K562 (cell line): ENCODE results near the gene DLGAP3. TPM values are rescaled to one million over a fixed set of nuclear protein-coding genes. Genes with fewer than 3 reads are reported as not detected.
"Not testable (repeated sequence)": the region's sequence is repeated elsewhere in the genome, so short reads cannot be mapped to it uniquely, and the experiment has no call there.

ENCODE experiments used
- ATAC-seq: fragments of 200-7000 bp; cut with Tn5 transposase; 3 replicates; pipeline ENCODE4 v1.9.1; 2020; ENCODE audit warnings: moderate library complexity
- BruUV-seq: library from RNA; stranded (reverse); fragments of 400-500 nt; replicated peaks from 2 replicates; lab custom pipeline; 2021; lab: Mats Ljungman, UMichigan
- CTCF ChIA-PET: fragments of 300-600 bp; formaldehyde crosslinking; extraction: SDS; loops from one replicate; lab custom pipeline; 2021; ENCODE audit warnings: low intra/inter-chr PET ratio; lab: Yijun Ruan, JAX
- POLR2A ChIA-PET: fragments of 300-600, 350-650 bp; sonication (Branson Sonifier 250); formaldehyde crosslinking; extraction: SDS; loops from one replicate; lab custom pipeline; 2021; ENCODE audit warnings: antibody characterized with exemption, inconsistent platforms; lab: Yijun Ruan, JAX
- DNase-seq, 4 experiments: peaks; one replicate each; pipeline versions ENCODE4 v3.0.0 to v3.0.0-alpha.2; 2011 to 2018; ENCODE audit warnings: low spot score in 3 of 4, mixed read lengths in 3 of 4; ENCODE audit errors: extremely low read depth in 1 of 4
- FAIRE-seq: peaks from 2 replicates; lab custom pipeline; 2011; peaks lifted over from hg19 to GRCh38; lab: Jason Lieb, UNC
- H2AFZ ChIP-seq: 2 replicates; pipeline ENCODE4 v1.6.0; 2011; ENCODE audit warnings: low read depth, low read length, control low read depth, inconsistent platforms
- H3K27ac ChIP-seq: fragments of 200-600 bp; 3 replicates; pipeline ENCODE4 v1.8.0; 2011; ENCODE audit warnings: low read depth, mild to moderate bottlenecking, control low read depth, inconsistent platforms, low read length, moderate library complexity, mixed read lengths; ENCODE audit errors: extremely low read depth
- H3K27me3 ChIP-seq, 2 experiments: fragments of 300-600 bp in 1 of 2; 2 replicates in 1 of 2; 3 replicates in 1 of 2; pipeline versions ENCODE4 v1.6.0 to v1.8.0; 2011; ENCODE audit warnings: inconsistent platforms in 2 of 2, low read length in 2 of 2, mild to moderate bottlenecking in 1 of 2, mixed read lengths in 1 of 2, moderate library complexity in 1 of 2; ENCODE audit not compliant: control insufficient read depth in 2 of 2, insufficient read depth in 2 of 2
- H3K36me3 ChIP-seq: fragments of 300-600 bp; 3 replicates; pipeline ENCODE4 v1.8.0; 2011; ENCODE audit warnings: mild to moderate bottlenecking, low read length, inconsistent platforms; ENCODE audit not compliant: control insufficient read depth, insufficient read depth
- H3K4me1 ChIP-seq, 2 experiments: fragments of 200-600 bp in 1 of 2; replicated peaks in 1 of 2; 2 replicates in 1 of 2; 3 replicates in 1 of 2; pipeline versions ENCODE4 v1.5.1 to v1.8.0; 2011; ENCODE audit warnings: inconsistent platforms in 2 of 2, low read length in 2 of 2, mild to moderate bottlenecking in 1 of 2, mixed read lengths in 1 of 2, moderate library complexity in 1 of 2; ENCODE audit not compliant: control insufficient read depth in 2 of 2, insufficient read depth in 2 of 2
- H3K4me2 ChIP-seq: 2 replicates; pipeline ENCODE4 v1.6.1; 2011; ENCODE audit warnings: low read length, control low read depth, inconsistent platforms, mixed read lengths; ENCODE audit not compliant: insufficient read depth
- H3K4me3 ChIP-seq: fragments of 200-600 bp; sonication (generic), shearing (Covaris generic); 2 replicates; pipeline ENCODE4 v1.5.1; 2016; ENCODE audit warnings: control low read depth, inconsistent platforms
- H3K79me2 ChIP-seq: fragments of 200-600 bp; 3 replicates; pipeline ENCODE4 v1.8.0; 2011; ENCODE audit warnings: low read length, inconsistent platforms; ENCODE audit not compliant: control insufficient read depth, insufficient read depth
- H3K9ac ChIP-seq, 2 experiments: 2 replicates each; pipeline versions ENCODE4 v1.6.0 to v1.6.1; 2011; ENCODE audit warnings: low read depth in 2 of 2, low read length in 2 of 2, control low read depth in 1 of 2, inconsistent platforms in 1 of 2, mild to moderate bottlenecking in 1 of 2, mixed read lengths in 1 of 2; ENCODE audit not compliant: insufficient read depth in 1 of 2
- H3K9me1 ChIP-seq: one replicate; pipeline ENCODE4 v1.6.0; 2011; ENCODE audit warnings: inconsistent platforms, mild to moderate bottlenecking, low read length, moderate library complexity; ENCODE audit not compliant: control insufficient read depth, insufficient read depth
- H3K9me3 ChIP-seq: replicated peaks from 2 replicates; pipeline ENCODE4 v1.5.1; 2011; ENCODE audit warnings: low read depth, low read length, inconsistent platforms; ENCODE audit not compliant: control insufficient read depth, insufficient read depth
- H4K20me1 ChIP-seq: replicated peaks from 2 replicates; pipeline ENCODE4 v1.6.1; 2011; ENCODE audit warnings: low read length, inconsistent platforms, mixed read lengths; ENCODE audit not compliant: control insufficient read depth, insufficient read depth
- CEBPB ChIP-seq: fragments of 450-650 bp; IDR thresholded peaks from 2 replicates; pipeline ENCODE4 v1.6.1; 2016; ENCODE audit warnings: missing genetic modification characterization, missing compliant biosample characterization
- L3MBTL2 ChIP-seq: fragments of 450-650 bp; IDR thresholded peaks from 2 replicates; pipeline ENCODE4 v1.6.1; 2016; ENCODE audit warnings: mild to moderate bottlenecking, moderate library complexity
- NFATC3 ChIP-seq: fragments of 450-650 bp; IDR thresholded peaks from 2 replicates; pipeline ENCODE4 v1.6.1; 2017; ENCODE audit warnings: mild to moderate bottlenecking
- WGBS: fragments of 100-300 bp; shearing (Covaris generic); methylation state at CpG from one replicate; pipeline ENCODE4 v1.1.6; 2016; ENCODE audit warnings: low coverage, mixed read lengths; ENCODE audit not compliant: insufficient coverage; ENCODE audit errors: missing lambda C conversion rate; 5-methylcytosine and 5-hydroxymethylcytosine counted together
- in situ Hi-C: fragments of 300-500 bp; cut with MboI; formaldehyde crosslinking; loops from 4 replicates; pipeline ENCODE4 v1.15.0; 2018; ENCODE audit warnings: inconsistent platforms, mixed read lengths
- intact Hi-C: fragments of 100-400 bp; cut with micrococcal nuclease; formaldehyde crosslinking; loops from 2 replicates; pipeline ENCODE4 v1.14.2; 2022
- polyA plus RNA-seq, 8 experiments: library from polyadenylated mRNA; depleted of rRNA in 4 of 8; stranded (reverse) in 5 of 8; unstranded in 3 of 8; fragments of >200 nt; fragmentation: Nextera tagmentation in 2 of 8; fragmentation: Illumina TruSeq in 1 of 8; extraction: Ambion mirVana in 2 of 8; extraction: Trizol in 1 of 8; gene quantifications; 2 replicates each; pipeline versions ENCODE4 v1.2.1 to v1.2.3, GENCODE V29; 2011 to 2014; ENCODE audit warnings: inconsistent platforms in 1 of 8, missing spikeins in 1 of 8
- total RNA-seq, 7 experiments: library from RNA; depleted of rRNA in 6 of 7; stranded (reverse); fragments of >200 nt in 6 of 7; fragmentation: Illumina TruSeq in 2 of 7; extraction: Trizol in 2 of 7; gene quantifications; 2 replicates each; pipeline versions ENCODE4 v1.2.1 to v1.2.3, GENCODE V29; 2011 to 2021; ENCODE audit warnings: low replicate concordance in 1 of 7

The DLGAP3 gene
- total and polyA plus RNA-seq, 9 of the 15 experiments (the other 6 are each of a cell fraction or from before 2014, with no cell fraction given): 0.01 to 0.16 (median 0.07) TPM; not detected in 6

DNA sequence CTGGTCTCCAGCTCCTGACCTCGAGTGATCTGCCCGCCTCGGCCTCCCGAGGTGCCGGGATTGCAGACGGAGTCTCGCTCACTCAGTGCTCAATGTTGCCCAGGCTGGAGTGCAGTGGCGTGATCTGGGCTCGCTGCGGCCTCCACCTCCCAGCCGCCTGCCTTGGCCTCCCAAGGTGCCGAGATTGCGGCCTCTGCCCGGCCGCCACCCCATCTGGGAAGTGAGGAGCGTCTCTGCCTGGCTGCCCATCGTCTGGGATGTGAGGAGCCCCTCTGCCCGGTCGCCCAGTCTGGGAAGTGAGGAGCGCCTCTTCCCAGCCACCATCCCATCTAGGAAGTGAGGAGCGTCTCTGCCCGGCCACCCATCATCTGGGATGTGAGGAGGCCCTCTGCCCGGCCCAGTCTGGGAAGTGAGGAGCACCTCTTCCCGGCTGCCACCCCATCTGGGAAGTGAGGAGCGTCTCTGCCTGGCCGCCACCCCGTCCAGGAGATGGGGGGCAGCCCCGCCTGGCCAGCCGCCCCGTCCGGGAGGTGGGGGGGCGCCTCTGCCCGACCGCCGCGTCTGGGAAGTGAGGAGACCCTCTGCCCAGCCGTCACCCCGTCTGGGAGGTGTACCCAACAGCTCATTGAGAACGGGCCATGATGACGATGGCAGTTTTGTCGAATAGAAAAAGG lies 18.3 kb upstream of the DLGAP3 start:
- H3K9me1 ChIP-seq, H3K4me1 ChIP-seq, H3K79me2 ChIP-seq, ATAC-seq, in situ Hi-C loops, CTCF ChIA-PET, H3K4me3 ChIP-seq, FAIRE-seq, H2AFZ ChIP-seq, BruUV-seq, H3K9me3 ChIP-seq, DNase-seq, H3K9ac ChIP-seq, POLR2A ChIA-PET, H3K36me3 ChIP-seq, H4K20me1 ChIP-seq, H3K4me2 ChIP-seq, intact Hi-C loops, H3K27ac ChIP-seq: not testable (repeated sequence)
- H3K27me3 ChIP-seq: peaks cover 27 to 30% of the 10 kb centered on the region in 2 experiments
- 3% methylated on average over 24 of the region's 41 CpGs for WGBS

DNA sequence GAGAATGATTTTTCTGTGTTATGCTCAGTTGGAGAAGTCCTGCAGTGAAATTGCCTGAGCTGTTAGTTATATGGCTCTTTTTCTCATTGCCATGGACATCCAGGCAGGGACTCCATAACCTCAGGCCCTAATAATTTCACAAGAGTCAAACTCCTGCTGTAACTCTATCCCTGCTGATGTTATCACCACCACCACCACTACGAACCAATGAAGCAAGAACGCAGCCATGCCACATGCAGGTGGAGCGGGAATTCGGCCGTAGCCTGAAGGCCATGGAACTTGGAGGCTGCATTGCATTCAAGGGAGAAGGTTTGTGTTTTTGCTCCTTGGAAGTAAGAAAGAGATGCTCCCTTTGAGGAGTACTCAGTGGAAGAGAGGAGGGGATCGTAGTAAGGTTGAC lies 16.8 kb upstream of the DLGAP3 start:
- no peaks in the 10 kb centered on the region for H4K20me1 ChIP-seq
- H3K4me3 ChIP-seq: no peak overlapping the region
- ChIA-PET POLR2A (interaction anchor here (1.1 kb wide), 1 partner anchor 17 kb away, joined by 3 read pairs; no protein-coding TSS in a partner anchor), CTCF (no interaction called here)
- no peak overlapping the region for H2AFZ ChIP-seq
- in situ Hi-C loops: no loop called here
- no peak overlapping the region for H3K4me2 ChIP-seq
- ATAC-seq: no peak
- no peaks in the 10 kb centered on the region for H3K4me1 ChIP-seq
- H3K27me3 ChIP-seq: peaks cover 19 to 28% of the 10 kb centered on the region in 2 experiments
- BruUV-seq: no TSS peak
- no peaks in the 10 kb centered on the region for H3K36me3 ChIP-seq
- no peak overlapping the region for H3K27ac ChIP-seq
- H3K9me1 ChIP-seq: no peaks in the 10 kb centered on the region
- no peaks in the 10 kb centered on the region for H3K79me2 ChIP-seq
- FAIRE-seq: no peak
- intact Hi-C loops: no loop called here
- 0% methylated on average over 6 of the region's 6 CpGs for WGBS
- no peak for DNase-seq
- H3K9me3 ChIP-seq: no peaks in the 10 kb centered on the region
- H3K9ac ChIP-seq: no peak overlapping the region
- TF ChIP-seq NFATC3 (no peak), L3MBTL2 (peak; percentile 86), CEBPB (tag) (peak; percentile 49; the same call in 1 of the 2 replicates)
